ENCODE data around the gene TTLL5.

The TTLL5 gene

DNA sequence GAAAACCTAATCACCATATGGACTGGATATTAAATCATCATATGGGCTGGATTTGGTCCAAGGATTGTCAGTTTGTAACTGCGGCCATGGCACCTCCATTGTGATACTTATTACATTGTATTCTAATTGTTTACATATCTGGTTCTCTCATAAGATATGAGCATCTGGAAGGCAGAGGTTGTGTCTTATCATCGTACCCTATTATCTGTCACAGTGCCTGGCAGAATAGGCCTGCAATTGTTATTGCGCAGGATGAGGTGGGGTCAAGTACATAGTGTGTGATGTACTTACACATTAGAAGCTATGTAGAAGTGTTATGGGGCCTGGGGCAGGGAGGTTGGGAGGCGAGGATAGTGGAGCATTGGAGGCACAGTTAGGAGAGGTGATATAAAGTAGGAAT is 329.3 kb downstream of the TTLL5 start:
- peaks cover 11 to 61% of the 10 kb centered on the region in 2 donors for H3K36me3 ChIP-seq (replicated peaks in 1 of 2; ENCODE audit: control insufficient read depth in 2 of 2, insufficient read depth in 2 of 2, low read length in 2 of 2)
- H2BK5ac ChIP-seq (ENCODE audit: low read length) = no peak overlapping the region
- no peak overlapping the region for H3K4me3 ChIP-seq (ENCODE audit: low read length in 2 of 2)
- peaks cover 0 to 1% of the 10 kb centered on the region in 2 donors for H3K4me1 ChIP-seq (ENCODE audit: control insufficient read depth in 2 of 2, insufficient read depth in 1 of 2, low read depth in 1 of 2, low read length in 2 of 2)
- no peaks in the 10 kb centered on the region for H3K9me3 ChIP-seq (replicated peaks in 1 of 2; ENCODE audit: control insufficient read depth in 2 of 2, insufficient read depth in 1 of 2, low read depth in 1 of 2, low read length in 2 of 2)
- no peak overlapping the region for H3K14ac ChIP-seq (ENCODE audit: low read length)
- peaks cover 1% of the 10 kb centered on the region for H3K79me1 ChIP-seq (ENCODE audit: low read depth, low read length)
- H2BK120ac ChIP-seq (ENCODE audit: low read depth, low read length) = no peak overlapping the region
- WGBS, 2 donors (ENCODE audit: extremely low coverage in 2 of 2, insufficient read length in 2 of 2, insufficient replicate concordance in 1 of 2) = no CpG with 5 or more reads among the region's 4 CpGs
- no peak overlapping the region for H3K18ac ChIP-seq (ENCODE audit: low read length)
- no peak overlapping the region for H2BK15ac ChIP-seq (ENCODE audit: low read length)
- no peak overlapping the region for H3K27ac ChIP-seq (replicated peaks; ENCODE audit: low read length)
- H2AK5ac ChIP-seq (ENCODE audit: low read depth, low read length) = no peak overlapping the region
- no peak overlapping the region for H2AFZ ChIP-seq (ENCODE audit: low read length)
- no peak overlapping the region for H4K8ac ChIP-seq (ENCODE audit: low read depth, low read length)
- H2BK12ac ChIP-seq (ENCODE audit: low read length) = no peak overlapping the region
- no peak overlapping the region for H3K23ac ChIP-seq (ENCODE audit: low read depth, low read length, poor library complexity)
- H3K9ac ChIP-seq (ENCODE audit: low read depth, low read length, poor library complexity) = no peak overlapping the region
- H3K4ac ChIP-seq (ENCODE audit: low read length) = no peak overlapping the region
- no peaks in the 10 kb centered on the region for H3K27me3 ChIP-seq (ENCODE audit: control insufficient read depth in 3 of 3, insufficient read depth in 3 of 3, low read depth in 1 of 3, low read length in 3 of 3)
- H3K4me2 ChIP-seq (ENCODE audit: insufficient read depth, low read length, poor library complexity, severe bottlenecking) = no peak overlapping the region
- DNase-seq (ENCODE audit: low spot score) = no peak
- H4K91ac ChIP-seq (ENCODE audit: low read depth, low read length, poor library complexity) = no peak overlapping the region

DNA sequence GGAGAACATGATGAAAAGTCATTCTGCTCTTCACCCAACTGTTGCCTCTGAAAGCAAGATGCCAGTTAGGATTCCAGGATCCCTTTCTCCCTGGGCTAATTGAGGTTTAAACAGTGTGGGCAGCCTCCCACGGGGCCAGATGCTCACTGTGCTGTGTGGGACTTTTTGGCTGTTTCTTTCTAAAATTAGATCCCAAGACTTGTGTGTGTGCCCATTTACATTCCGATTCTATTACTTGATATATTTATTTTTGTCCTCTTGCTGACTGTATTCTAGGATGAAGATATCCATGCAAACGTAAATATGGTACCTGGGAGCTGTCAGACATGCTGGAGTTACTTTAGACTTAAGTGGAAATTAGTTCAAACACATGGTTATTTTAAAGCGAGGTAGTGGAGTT is 330.7 kb downstream of the TTLL5 start:
- Histone ChIP-seq H3K9me3 (replicated peaks in 1 of 2; ENCODE audit: control insufficient read depth in 2 of 2, insufficient read depth in 1 of 2, low read depth in 1 of 2, low read length in 2 of 2) (no peaks in the 10 kb centered on the region), H3K4me3 (ENCODE audit: low read length in 2 of 2) (no peak overlapping the region), H3K36me3 (replicated peaks in 1 of 2; ENCODE audit: control insufficient read depth in 2 of 2, insufficient read depth in 2 of 2, low read length in 2 of 2) (peaks cover 11 to 76% of the 10 kb centered on the region in 2 donors), H3K79me1 (ENCODE audit: low read depth, low read length) (no peaks in the 10 kb centered on the region), H3K9ac (ENCODE audit: low read depth, low read length, poor library complexity) (no peak overlapping the region), H3K18ac (ENCODE audit: low read length) (no peak overlapping the region), H4K8ac (ENCODE audit: low read depth, low read length) (no peak overlapping the region), H2AK5ac (ENCODE audit: low read depth, low read length) (no peak overlapping the region), H4K91ac (ENCODE audit: low read depth, low read length, poor library complexity) (no peak overlapping the region), H3K14ac (ENCODE audit: low read length) (no peak overlapping the region), H3K27me3 (ENCODE audit: control insufficient read depth in 3 of 3, insufficient read depth in 3 of 3, low read depth in 1 of 3, low read length in 3 of 3) (no peaks in the 10 kb centered on the region), H2AFZ (ENCODE audit: low read length) (no peak overlapping the region), H3K4ac (ENCODE audit: low read length) (no peak overlapping the region), H2BK15ac (ENCODE audit: low read length) (no peak overlapping the region), H3K4me2 (ENCODE audit: insufficient read depth, low read length, poor library complexity, severe bottlenecking) (no peak overlapping the region), H2BK120ac (ENCODE audit: low read depth, low read length) (no peak overlapping the region), H2BK12ac (ENCODE audit: low read length) (no peak overlapping the region), H3K27ac (replicated peaks; ENCODE audit: low read length) (no peak overlapping the region), H3K23ac (ENCODE audit: low read depth, low read length, poor library complexity) (no peak overlapping the region), H3K4me1 (ENCODE audit: control insufficient read depth in 2 of 2, insufficient read depth in 1 of 2, low read depth in 1 of 2, low read length in 2 of 2) (no peaks in the 10 kb centered on the region), H2BK5ac (ENCODE audit: low read length) (no peak overlapping the region)
- no CpG with 5 or more reads among the region's 4 CpGs for WGBS, 2 donors (ENCODE audit: extremely low coverage in 2 of 2, insufficient read length in 2 of 2, insufficient replicate concordance in 1 of 2)
- no peak for DNase-seq (ENCODE audit: low spot score)

DNA sequence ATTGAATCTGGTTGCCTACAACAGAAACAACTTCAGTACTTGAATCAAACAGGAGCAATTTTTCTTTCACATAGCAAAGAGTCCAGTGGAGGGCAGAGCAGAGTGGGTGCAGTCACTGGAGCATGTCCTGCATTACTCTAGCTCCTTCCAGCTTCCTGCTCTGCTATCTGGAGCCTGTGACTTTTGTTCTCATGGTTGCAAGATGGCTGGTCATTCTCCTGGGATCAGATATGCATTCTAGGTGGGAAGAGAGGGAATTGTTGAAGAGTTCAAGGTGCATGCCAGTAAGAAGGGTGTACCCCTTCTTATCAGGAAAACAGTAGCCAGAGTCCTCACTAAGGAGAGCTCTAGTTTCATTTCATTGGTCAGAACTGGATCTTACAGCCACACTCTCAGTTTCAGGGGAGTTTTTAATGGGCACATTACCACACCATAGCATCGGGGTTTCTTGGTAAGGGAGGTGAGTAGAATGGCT is 332.6 kb downstream of the TTLL5 start:
- no peak for DNase-seq (ENCODE audit: low spot score)
- peaks cover 14 to 94% of the 10 kb centered on the region in 2 donors for H3K36me3 ChIP-seq (replicated peaks in 1 of 2; ENCODE audit: control insufficient read depth in 2 of 2, insufficient read depth in 2 of 2, low read length in 2 of 2)
- H2BK12ac ChIP-seq (ENCODE audit: low read length) = no peak overlapping the region
- H2AFZ ChIP-seq (ENCODE audit: low read length) = no peak overlapping the region
- H3K4me3 ChIP-seq (ENCODE audit: low read length in 2 of 2) = no peak overlapping the region
- no peak overlapping the region for H4K91ac ChIP-seq (ENCODE audit: low read depth, low read length, poor library complexity)
- H2BK120ac ChIP-seq (ENCODE audit: low read depth, low read length) = no peak overlapping the region
- H2AK5ac ChIP-seq (ENCODE audit: low read depth, low read length) = no peak overlapping the region
- no peaks in the 10 kb centered on the region for H3K27me3 ChIP-seq (ENCODE audit: control insufficient read depth in 3 of 3, insufficient read depth in 3 of 3, low read depth in 1 of 3, low read length in 3 of 3)
- H3K4me2 ChIP-seq (ENCODE audit: insufficient read depth, low read length, poor library complexity, severe bottlenecking) = no peak overlapping the region
- H3K79me1 ChIP-seq (ENCODE audit: low read depth, low read length) = no peaks in the 10 kb centered on the region
- H3K4me1 ChIP-seq (ENCODE audit: control insufficient read depth in 2 of 2, insufficient read depth in 1 of 2, low read depth in 1 of 2, low read length in 2 of 2) = no peaks in the 10 kb centered on the region
- H2BK15ac ChIP-seq (ENCODE audit: low read length) = no peak overlapping the region
- no peak overlapping the region for H3K14ac ChIP-seq (ENCODE audit: low read length)
- no peak overlapping the region for H3K18ac ChIP-seq (ENCODE audit: low read length)
- no peaks in the 10 kb centered on the region for H3K9me3 ChIP-seq (replicated peaks in 1 of 2; ENCODE audit: control insufficient read depth in 2 of 2, insufficient read depth in 1 of 2, low read depth in 1 of 2, low read length in 2 of 2)
- no CpG with 5 or more reads among the region's 1 CpG for WGBS, 2 donors (ENCODE audit: extremely low coverage in 2 of 2, insufficient read length in 2 of 2, insufficient replicate concordance in 1 of 2)
- no peak overlapping the region for H3K4ac ChIP-seq (ENCODE audit: low read length)
- no peak overlapping the region for H3K27ac ChIP-seq (replicated peaks; ENCODE audit: low read length)
- H4K8ac ChIP-seq (ENCODE audit: low read depth, low read length) = no peak overlapping the region
- H2BK5ac ChIP-seq (ENCODE audit: low read length) = no peak overlapping the region
- H3K23ac ChIP-seq (ENCODE audit: low read depth, low read length, poor library complexity) = no peak overlapping the region
- H3K9ac ChIP-seq (ENCODE audit: low read depth, low read length, poor library complexity) = no peak overlapping the region

DNA sequence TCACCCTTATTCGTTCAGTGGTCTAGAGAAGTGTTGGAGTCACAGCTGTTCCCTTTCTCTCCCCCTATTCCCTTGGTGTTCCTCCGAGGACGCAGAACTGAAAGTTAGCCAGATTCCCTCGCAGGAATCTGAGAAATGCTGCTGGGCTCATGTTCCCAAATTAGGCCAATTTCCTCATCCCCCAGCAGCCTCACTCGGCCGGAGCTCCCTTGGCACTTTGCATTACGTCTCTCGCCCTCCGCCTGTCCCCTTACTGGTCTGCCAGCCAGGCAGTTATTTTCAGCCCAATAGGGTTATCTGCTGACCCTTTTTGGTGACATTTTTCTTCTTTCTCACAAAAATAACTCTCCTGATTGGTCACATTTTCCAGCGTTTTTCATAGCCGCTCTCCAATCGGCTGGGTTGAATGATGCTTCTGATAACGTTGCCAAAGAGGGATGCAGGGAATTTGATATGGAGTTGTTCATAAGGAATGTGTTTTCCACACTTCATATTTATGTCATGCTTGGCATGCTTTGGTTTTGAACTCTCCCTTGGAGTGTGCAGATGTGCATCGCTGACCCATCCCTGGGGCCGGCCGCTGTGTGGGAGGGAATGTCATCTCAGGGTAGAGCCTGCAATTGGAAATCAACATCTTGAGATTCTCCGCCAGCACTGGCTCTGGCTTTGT is 334.5 kb downstream of the TTLL5 start:
- Histone ChIP-seq H2BK5ac (ENCODE audit: low read length) (no peak overlapping the region), H3K79me1 (ENCODE audit: low read depth, low read length) (no peaks in the 10 kb centered on the region), H4K91ac (ENCODE audit: low read depth, low read length, poor library complexity) (no peak overlapping the region), H3K14ac (ENCODE audit: low read length) (no peak overlapping the region), H3K18ac (ENCODE audit: low read length) (no peak overlapping the region), H3K27me3 (ENCODE audit: control insufficient read depth in 3 of 3, insufficient read depth in 3 of 3, low read depth in 1 of 3, low read length in 3 of 3) (no peaks in the 10 kb centered on the region), H3K4me2 (ENCODE audit: insufficient read depth, low read length, poor library complexity, severe bottlenecking) (no peak overlapping the region), H3K27ac (replicated peaks; ENCODE audit: low read length) (no peak overlapping the region), H3K23ac (ENCODE audit: low read depth, low read length, poor library complexity) (no peak overlapping the region), H3K4me1 (ENCODE audit: control insufficient read depth in 2 of 2, insufficient read depth in 1 of 2, low read depth in 1 of 2, low read length in 2 of 2) (no peaks in the 10 kb centered on the region), H3K9ac (ENCODE audit: low read depth, low read length, poor library complexity) (no peak overlapping the region), H2BK120ac (ENCODE audit: low read depth, low read length) (no peak overlapping the region), H3K36me3 (replicated peaks in 1 of 2; ENCODE audit: control insufficient read depth in 2 of 2, insufficient read depth in 2 of 2, low read length in 2 of 2) (peaks cover 9 to 90% of the 10 kb centered on the region in 2 donors), H3K4ac (ENCODE audit: low read length) (no peak overlapping the region), H2BK12ac (ENCODE audit: low read length) (no peak overlapping the region), H2BK15ac (ENCODE audit: low read length) (no peak overlapping the region), H2AFZ (ENCODE audit: low read length) (no peak overlapping the region), H3K9me3 (replicated peaks in 1 of 2; ENCODE audit: control insufficient read depth in 2 of 2, insufficient read depth in 1 of 2, low read depth in 1 of 2, low read length in 2 of 2) (no peaks in the 10 kb centered on the region), H3K4me3 (ENCODE audit: low read length in 2 of 2) (no peak overlapping the region), H4K8ac (ENCODE audit: low read depth, low read length) (no peak overlapping the region), H2AK5ac (ENCODE audit: low read depth, low read length) (no peak overlapping the region)
- no peak for DNase-seq (ENCODE audit: low spot score)
- no CpG with 5 or more reads among the region's 17 CpGs for WGBS, 2 donors (ENCODE audit: extremely low coverage in 2 of 2, insufficient read length in 2 of 2, insufficient replicate concordance in 1 of 2)

All from neuronal stem cell (in vitro differentiated cells).